K562 (cell line): ENCODE measurements around the gene NAIF1.

Experiments
- HDAC2 ChIP-seq: fragments of 450-650 bp; IDR thresholded peaks from 2 replicates; pipeline ENCODE4 v1.6.1; 2016; ENCODE audit warnings: mild to moderate bottlenecking
- LCOR ChIP-seq: sonication (generic); formaldehyde crosslinking; IDR thresholded peaks from 2 replicates; pipeline ENCODE4 v1.8.0; 2022; ENCODE audit warnings: mild to moderate bottlenecking, missing genetic modification reagents
- MAFK ChIP-seq: IDR thresholded peaks from 2 replicates; pipeline ENCODE4 v1.6.1; 2011; ENCODE audit warnings: low read length, improper control_type of control experiment
- MAZ ChIP-seq, 2 experiments: fragments of 450-650 bp in 1 of 2; sonication (generic) in 1 of 2; formaldehyde crosslinking; IDR thresholded peaks in 1 of 2; conservative IDR thresholded peaks in 1 of 2; 2 replicates each; pipeline versions ENCODE4 v1.4.0 to v1.5.0; 2020; ENCODE audit warnings: mild to moderate bottlenecking in 1 of 2, missing genetic modification reagents in 1 of 2
- MYC ChIP-seq, 2 experiments: fragments of 250-450 bp in 1 of 2; sonication (Bioruptor Pico) in 1 of 2; IDR thresholded peaks; 2 replicates each; pipeline versions ENCODE4 v1.5.1 to v1.6.1; 2012 to 2021; ENCODE audit warnings: low read depth in 2 of 2, borderline replicate concordance in 1 of 2, improper control_type of control experiment in 1 of 2, low read length in 1 of 2, mild to moderate bottlenecking in 1 of 2, moderate library complexity in 1 of 2
- NEUROD1 ChIP-seq: fragments of 150-350 bp; IDR thresholded peaks from 2 replicates; pipeline ENCODE4 v1.6.1; 2014; ENCODE audit warnings: borderline replicate concordance, low read length, low read depth; ENCODE audit not compliant: partially characterized antibody
- POLR2A ChIP-seq: fragments of 450-650 bp; conservative IDR thresholded peaks from 2 replicates; pipeline ENCODE4 v1.6.1; 2016
- POLR2AphosphoS5 ChIP-seq: IDR thresholded peaks from 2 replicates; pipeline ENCODE4 v1.6.1; 2011; ENCODE audit warnings: mild to moderate bottlenecking, low read depth, low read length, moderate library complexity; ENCODE audit not compliant: control insufficient read depth, insufficient read depth
- TAF1 ChIP-seq: IDR thresholded peaks from 2 replicates; pipeline ENCODE4 v1.6.1; 2011; ENCODE audit warnings: mild to moderate bottlenecking, low read length, moderate library complexity; ENCODE audit not compliant: insufficient read depth, control insufficient read depth, severe bottlenecking; ENCODE audit errors: extremely low read depth
- TBL1XR1 ChIP-seq, 2 experiments: IDR thresholded peaks; 2 replicates each; pipeline ENCODE4 v1.6.1; 2012; ENCODE audit warnings: improper control_type of control experiment in 2 of 2, low read length in 2 of 2, mild to moderate bottlenecking in 1 of 2
- TF ChIP-seq, protein P1 (sequence below): sonication (generic); formaldehyde crosslinking; IDR thresholded peaks from 2 replicates; pipeline ENCODE4 v1.8.1; 2023; ENCODE audit warnings: mild to moderate bottlenecking, missing genetic modification reagents, moderate library complexity
- TF ChIP-seq, protein P2 (sequence below): sonication (generic); formaldehyde crosslinking; IDR thresholded peaks from 2 replicates; pipeline ENCODE4 v1.8.1; 2023; ENCODE audit warnings: mild to moderate bottlenecking, missing genetic modification reagents
- TF ChIP-seq, protein P3 (sequence below): fragments of 250-450 bp; sonication (Bioruptor Pico); IDR thresholded peaks from 2 replicates; pipeline ENCODE4 v1.5.0; 2021

DNA sequence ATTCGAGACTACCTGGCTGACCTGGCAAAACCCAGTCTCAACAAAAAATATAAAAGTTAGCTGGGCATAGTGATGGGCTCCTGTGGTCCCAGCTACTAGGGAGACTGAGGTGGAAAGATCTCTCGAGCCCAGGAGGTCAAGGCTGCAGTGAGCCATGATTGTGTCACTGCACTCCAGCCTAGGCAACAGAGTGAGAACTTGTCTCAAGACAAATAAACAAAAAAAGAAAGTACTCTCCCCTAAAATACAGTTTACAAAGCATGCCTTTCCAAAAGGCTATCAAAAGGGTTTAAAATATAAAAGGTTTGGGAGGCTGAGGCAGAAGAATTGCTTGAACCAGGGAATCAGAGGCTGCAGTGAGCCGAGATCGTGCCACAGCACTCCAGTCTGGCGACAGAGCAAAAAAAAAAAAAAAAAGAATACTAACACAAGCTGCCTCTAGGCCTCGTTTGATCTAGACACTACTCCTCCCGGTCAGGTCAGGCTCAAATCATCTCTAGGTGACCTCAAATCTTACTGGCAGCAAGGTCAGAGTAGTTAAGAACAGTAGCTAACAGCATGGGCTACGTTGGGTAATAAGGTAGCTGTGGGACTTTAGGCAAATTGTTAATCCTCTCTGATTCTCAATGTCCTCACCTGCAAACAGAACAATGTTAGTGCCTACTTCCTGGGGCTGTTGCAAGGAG, 9.3 kb downstream of the NAIF1 start:
- no peak for TF ChIP-seq HDAC2
- no peak for TF ChIP-seq TAF1
- no peak for TF ChIP-seq LCOR (CRISPR knock-in tag)
- TF ChIP-seq MAFK = no peak
- TF ChIP-seq, protein P1, sequence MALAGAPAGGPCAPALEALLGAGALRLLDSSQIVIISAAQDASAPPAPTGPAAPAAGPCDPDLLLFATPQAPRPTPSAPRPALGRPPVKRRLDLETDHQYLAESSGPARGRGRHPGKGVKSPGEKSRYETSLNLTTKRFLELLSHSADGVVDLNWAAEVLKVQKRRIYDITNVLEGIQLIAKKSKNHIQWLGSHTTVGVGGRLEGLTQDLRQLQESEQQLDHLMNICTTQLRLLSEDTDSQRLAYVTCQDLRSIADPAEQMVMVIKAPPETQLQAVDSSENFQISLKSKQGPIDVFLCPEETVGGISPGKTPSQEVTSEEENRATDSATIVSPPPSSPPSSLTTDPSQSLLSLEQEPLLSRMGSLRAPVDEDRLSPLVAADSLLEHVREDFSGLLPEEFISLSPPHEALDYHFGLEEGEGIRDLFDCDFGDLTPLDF (CRISPR knock-in tag) = no peak
- TF ChIP-seq POLR2A = no peak
- TF ChIP-seq, protein P2, sequence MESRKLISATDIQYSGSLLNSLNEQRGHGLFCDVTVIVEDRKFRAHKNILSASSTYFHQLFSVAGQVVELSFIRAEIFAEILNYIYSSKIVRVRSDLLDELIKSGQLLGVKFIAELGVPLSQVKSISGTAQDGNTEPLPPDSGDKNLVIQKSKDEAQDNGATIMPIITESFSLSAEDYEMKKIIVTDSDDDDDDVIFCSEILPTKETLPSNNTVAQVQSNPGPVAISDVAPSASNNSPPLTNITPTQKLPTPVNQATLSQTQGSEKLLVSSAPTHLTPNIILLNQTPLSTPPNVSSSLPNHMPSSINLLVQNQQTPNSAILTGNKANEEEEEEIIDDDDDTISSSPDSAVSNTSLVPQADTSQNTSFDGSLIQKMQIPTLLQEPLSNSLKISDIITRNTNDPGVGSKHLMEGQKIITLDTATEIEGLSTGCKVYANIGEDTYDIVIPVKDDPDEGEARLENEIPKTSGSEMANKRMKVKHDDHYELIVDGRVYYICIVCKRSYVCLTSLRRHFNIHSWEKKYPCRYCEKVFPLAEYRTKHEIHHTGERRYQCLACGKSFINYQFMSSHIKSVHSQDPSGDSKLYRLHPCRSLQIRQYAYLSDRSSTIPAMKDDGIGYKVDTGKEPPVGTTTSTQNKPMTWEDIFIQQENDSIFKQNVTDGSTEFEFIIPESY (CRISPR knock-in tag) = no peak
- TF ChIP-seq TBL1XR1 (IDR thresholded peaks at IDR 0.05; ENCODE audit: low read length in 2 of 2) = no peak
- TF ChIP-seq MYC (IDR thresholded peaks at IDR 0.05; ENCODE audit: low read depth, low read length) = no peak
- no peak for TF ChIP-seq MYC (CRISPR knock-in tag; IDR thresholded peaks at IDR 0.05; ENCODE audit: borderline replicate concordance, low read depth)
- TF ChIP-seq, protein P3, sequence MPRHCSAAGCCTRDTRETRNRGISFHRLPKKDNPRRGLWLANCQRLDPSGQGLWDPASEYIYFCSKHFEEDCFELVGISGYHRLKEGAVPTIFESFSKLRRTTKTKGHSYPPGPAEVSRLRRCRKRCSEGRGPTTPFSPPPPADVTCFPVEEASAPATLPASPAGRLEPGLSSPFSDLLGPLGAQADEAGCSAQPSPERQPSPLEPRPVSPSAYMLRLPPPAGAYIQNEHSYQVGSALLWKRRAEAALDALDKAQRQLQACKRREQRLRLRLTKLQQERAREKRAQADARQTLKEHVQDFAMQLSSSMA (CRISPR knock-in tag) = no peak
- no peak for TF ChIP-seq NEUROD1
- TF ChIP-seq MAZ (CRISPR knock-in tag; conservative IDR thresholded peaks at IDR 0.05 in 1 of 2, IDR thresholded peaks at IDR 0.05 in 1 of 2) = no peak
- TF ChIP-seq POLR2AphosphoS5 = no peak
